Fibroblast of peridontal ligament (primary cell): ENCODE results near the gene SNED1.

Source experiments
- DNase-seq: peaks from one replicate; pipeline ENCODE4 v3.0.0-alpha.2; 2010; ENCODE audit errors: extremely low read depth

The SNED1 gene

GRCh38 chr2:241048149-241048948 is 49.9 kb downstream of the SNED1 start:
- no peak for DNase-seq

- DNase-seq, result no peak
Measured at GRCh38 chr2:241048949-241049343, 50.5 kb downstream of the SNED1 start.

GRCh38 chr2:241049739-241050623 is 51.6 kb downstream of the SNED1 start:
- no peak for DNase-seq

- DNase-seq, result no peak
Measured at GRCh38 chr2:241050624-241051577, 52.5 kb downstream of the SNED1 start.

GRCh38 chr2:241051578-241052487 is 53.4 kb downstream of the SNED1 start:
- no peak for DNase-seq

GRCh38 chr2:241052677-241053360 is 54.4 kb downstream of the SNED1 start:
- DNase-seq, result no peak

- no peak for DNase-seq
Measured at GRCh38 chr2:241053576-241054251, 55.3 kb downstream of the SNED1 start.

GRCh38 chr2:241061275-241061674 is 62.9 kb downstream of the SNED1 start:
- peak; percentile 68 for DNase-seq

- DNase-seq, result no peak
Measured at GRCh38 chr2:241062389-241063092, 64.1 kb downstream of the SNED1 start.

GRCh38 chr2:241063093-241063551 is 64.7 kb downstream of the SNED1 start:
- no peak for DNase-seq

GRCh38 chr2:241063587-241063986 is 65.2 kb downstream of the SNED1 start:
- no peak for DNase-seq

GRCh38 chr2:241064008-241064801 is 65.8 kb downstream of the SNED1 start:
- no peak for DNase-seq

GRCh38 chr2:241064802-241065354 is 66.5 kb downstream of the SNED1 start:
- DNase-seq, result no peak

GRCh38 chr2:241065355-241065803 is 67.0 kb downstream of the SNED1 start:
- no peak for DNase-seq

GRCh38 chr2:241066171-241066892 is 67.9 kb downstream of the SNED1 start:
- DNase-seq, result no peak

- no peak for DNase-seq
Measured at GRCh38 chr2:241066893-241067341, 68.5 kb downstream of the SNED1 start.
